ENCODE measurements around the gene NOB1.
"Not testable (repeated sequence)": the region's sequence is repeated elsewhere in the genome, so short reads cannot be mapped to it uniquely, and the experiment has no call there.

The NOB1 gene

GRCh38 chr16:69754469-69755310 lies at the start of gene NOB1:
Gene NOB1, minus strand, starts transcription at chr16:69754926. Its CDS starts 16 bp downstream, at chr16:69754910.
- DNase-seq = peak; percentile 95

- DNase-seq = no peak
These were observed 49.6 kb upstream of the NOB1 start for GRCh38 chr16:69804297-69804696.

GRCh38 chr16:69799611-69800031 lies 44.9 kb upstream of the NOB1 start:
- DNase-seq = peak; percentile 2

GRCh38 chr16:69798466-69798865 lies 43.7 kb upstream of the NOB1 start:
- peak; percentile 16 for DNase-seq

- peak; percentile 68 for DNase-seq
These were observed 41.8 kb upstream of the NOB1 start for GRCh38 chr16:69796285-69797118.

GRCh38 chr16:69794486-69794885 lies 39.8 kb upstream of the NOB1 start:
- no peak for DNase-seq

GRCh38 chr16:69793526-69793925 lies 38.8 kb upstream of the NOB1 start:
- no peak for DNase-seq

GRCh38 chr16:69791391-69791847 lies 36.7 kb upstream of the NOB1 start:
- not testable (repeated sequence) for DNase-seq

GRCh38 chr16:69787883-69788282 lies 33.2 kb upstream of the NOB1 start:
- DNase-seq = no peak

- no peak for DNase-seq
These were observed 29.9 kb upstream of the NOB1 start for GRCh38 chr16:69784586-69784985.

- DNase-seq = no peak
These were observed 26.4 kb upstream of the NOB1 start for GRCh38 chr16:69781118-69781517.

GRCh38 chr16:69779724-69780123 lies 25.0 kb upstream of the NOB1 start:
- no peak for DNase-seq

- no peak for DNase-seq
These were observed 20.8 kb upstream of the NOB1 start for GRCh38 chr16:69775563-69775962.

- DNase-seq = no peak
These were observed 18.7 kb upstream of the NOB1 start for GRCh38 chr16:69773260-69773947.

GRCh38 chr16:69771651-69771967 lies 16.9 kb upstream of the NOB1 start:
- DNase-seq = no peak

- no peak for DNase-seq
These were observed 14.7 kb upstream of the NOB1 start for GRCh38 chr16:69769404-69769803.

- no peak for DNase-seq
These were observed 13.9 kb upstream of the NOB1 start for GRCh38 chr16:69768666-69769065.

- DNase-seq = no peak
These were observed 12.9 kb upstream of the NOB1 start for GRCh38 chr16:69767459-69768229.

- DNase-seq = no peak
These were observed 8.8 kb upstream of the NOB1 start for GRCh38 chr16:69763599-69763942.

- peak; percentile 32 for DNase-seq
These were observed 8.3 kb upstream of the NOB1 start for GRCh38 chr16:69762814-69763598.

- DNase-seq = peak; percentile 60
These were observed 7.5 kb upstream of the NOB1 start, which contains the start of gene WWP2 for GRCh38 chr16:69761983-69762813. Gene WWP2, plus strand, starts transcription at chr16:69762332. Its CDS starts 24,679 bp downstream, at chr16:69787011.
